NCI-H2227 (cell line): ENCODE measurements around the gene KIF22.
"Not testable (repeated sequence)": the region's sequence is repeated elsewhere in the genome, so short reads cannot be mapped to it uniquely, and the experiment has no call there.

Experiments
- DNase-seq: peaks from one replicate; lab custom pipeline; 2025; ENCODE audit not compliant: unreplicated experiment; lab: John Stamatoyannopoulos, UW

Gene KIF22

DNA sequence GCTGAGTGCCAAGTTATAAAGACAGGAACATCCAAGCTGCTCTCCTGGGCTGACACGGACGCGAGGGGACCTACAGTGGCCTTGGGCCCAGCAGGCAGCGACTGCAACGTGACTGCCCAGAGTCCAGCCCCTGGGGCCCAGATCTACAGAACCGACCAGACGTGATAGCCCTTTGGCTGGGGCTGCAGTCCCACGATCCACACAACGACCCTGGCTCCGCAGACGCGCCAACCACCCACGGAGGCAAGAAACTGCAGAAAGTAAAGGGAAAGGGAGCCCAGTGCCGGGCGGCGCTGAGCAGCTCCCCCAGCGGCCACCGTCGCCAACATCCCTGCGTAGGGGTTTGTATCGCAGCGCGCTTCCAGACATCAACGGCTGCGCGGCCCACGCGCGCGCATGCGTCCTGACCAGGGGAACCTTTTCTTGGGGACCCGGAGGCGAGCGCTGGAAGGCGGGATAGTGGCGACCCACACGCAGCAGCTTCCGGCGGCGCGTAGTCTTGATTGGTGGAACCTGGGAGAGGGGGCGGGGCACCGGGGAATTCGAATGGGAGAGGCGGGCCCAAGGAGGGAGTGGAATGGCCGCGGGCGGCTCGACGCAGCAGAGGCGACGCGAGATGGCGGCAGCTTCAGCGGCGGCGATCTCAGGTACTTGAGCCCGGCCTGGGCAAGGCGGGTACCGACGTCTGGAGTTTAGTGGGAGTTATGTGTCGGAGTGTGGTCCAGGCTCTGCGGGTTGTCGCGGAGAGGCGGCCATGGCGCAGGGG lies at the start of gene KIF22:
TSS of gene KIF22 (plus strand) at position 569 of the 766 bp plus-strand sequence. CDS start at position 578, 9 bp downstream.
- peak; percentile 99 for DNase-seq

DNA sequence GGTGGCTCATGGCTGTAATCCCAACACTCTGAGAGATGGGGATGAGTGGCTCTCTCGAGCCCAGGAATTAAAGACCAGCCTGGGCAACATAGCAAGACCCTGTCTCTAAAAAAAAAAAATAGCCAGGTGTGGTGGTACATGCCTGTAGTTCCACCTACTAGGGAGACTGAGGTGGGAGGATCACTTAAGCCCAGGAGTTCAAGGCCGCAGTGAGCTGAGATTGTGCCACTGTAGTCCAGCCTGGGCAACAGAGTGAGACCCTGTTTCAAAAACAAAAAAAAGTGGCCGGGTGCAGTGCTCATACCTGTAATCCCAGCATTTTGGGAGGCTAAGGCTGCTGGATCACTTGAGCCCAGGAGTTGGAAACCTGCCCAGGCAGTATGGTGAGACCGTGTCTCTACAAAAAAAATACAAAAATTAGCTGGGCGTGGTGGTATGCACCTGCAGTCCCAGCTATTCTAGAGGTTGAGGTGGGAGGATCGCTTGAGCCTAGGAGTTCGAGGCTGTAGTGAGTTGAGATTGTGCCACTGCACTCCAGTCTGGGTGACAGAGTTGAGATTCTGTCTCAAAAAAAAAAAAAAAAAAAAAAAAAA lies 47.8 kb upstream of the KIF22 start:
- DNase-seq, result no peak

DNA sequence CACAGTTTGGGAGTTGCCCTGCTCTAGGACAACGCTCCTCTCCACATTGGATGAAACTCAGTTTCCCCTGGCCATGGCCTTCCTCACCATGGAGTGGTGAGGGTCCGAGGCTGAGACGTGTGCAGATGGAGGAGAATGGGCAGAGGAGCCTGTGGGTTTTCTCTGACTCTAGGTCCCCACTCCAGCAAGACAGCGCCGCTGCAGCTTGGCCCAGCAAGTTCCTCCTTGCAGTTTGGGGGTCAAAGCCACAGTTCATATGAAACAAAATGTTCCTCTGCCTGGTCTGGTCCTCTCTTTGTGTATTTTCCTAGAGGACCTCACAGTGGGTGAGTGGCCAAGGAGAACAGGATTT lies 47.1 kb upstream of the KIF22 start:
- DNase-seq, result no peak

DNA sequence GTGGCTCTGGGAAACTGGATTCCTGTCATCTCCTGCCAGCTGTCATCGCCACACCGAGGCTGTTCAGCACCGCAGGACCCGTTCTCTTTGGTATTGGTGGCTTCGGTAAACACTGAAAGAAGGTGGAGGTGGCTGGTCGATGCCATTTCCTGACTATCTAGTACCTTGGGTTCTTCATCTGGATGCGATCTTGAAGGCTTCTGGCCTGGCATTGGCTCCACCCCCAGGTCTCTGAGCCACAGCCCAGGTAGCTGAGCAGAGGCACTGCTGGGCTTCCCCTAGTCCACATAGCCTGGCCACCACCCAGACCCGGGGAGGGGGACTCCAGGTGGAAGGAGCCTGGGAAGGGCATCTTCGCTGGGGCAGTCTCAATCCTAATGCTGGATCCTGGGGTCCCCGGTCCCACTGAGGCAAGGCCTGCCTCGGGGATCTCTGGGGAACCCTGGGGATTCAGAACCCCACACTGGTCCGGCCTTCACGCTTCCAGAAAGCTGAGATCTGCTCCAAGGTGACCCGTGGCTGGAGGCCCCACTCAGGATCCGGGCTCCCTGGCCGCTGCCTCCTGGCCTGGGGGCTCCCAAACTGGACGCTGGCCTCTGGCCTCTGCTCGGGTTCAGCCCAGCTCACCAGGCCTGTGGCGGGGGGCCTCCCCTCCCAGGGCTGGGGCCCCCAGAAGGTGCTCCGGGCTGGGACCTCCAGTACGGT lies 46.6 kb upstream of the KIF22 start:
- no peak for DNase-seq

DNA sequence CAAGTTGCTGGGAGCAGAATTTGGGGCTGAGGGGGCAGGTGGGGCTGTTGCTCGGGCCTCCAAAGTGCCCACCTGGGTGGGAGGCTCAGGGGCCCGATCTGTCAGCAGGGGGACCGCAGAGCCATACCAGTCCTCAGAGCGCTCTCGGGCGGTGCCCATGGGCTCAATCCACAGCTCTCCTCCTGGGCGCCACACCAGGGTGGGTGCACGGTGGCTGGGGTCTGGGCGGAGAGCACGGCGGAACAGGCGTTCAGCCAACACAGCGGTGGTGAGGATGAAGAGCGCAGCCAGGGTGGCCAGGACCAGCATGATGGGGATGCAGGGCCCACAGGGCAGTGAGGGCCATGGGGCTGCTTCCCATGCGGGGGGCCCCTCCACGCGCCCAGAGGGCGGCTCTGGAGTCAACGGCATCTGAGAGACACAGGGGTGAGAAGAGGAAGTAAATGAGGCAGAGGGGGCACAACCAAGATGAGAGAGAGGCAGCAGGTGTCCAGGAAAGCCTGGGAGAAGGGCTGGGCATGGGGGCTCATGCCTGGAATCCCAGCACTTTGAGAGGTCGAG lies 45.9 kb upstream of the KIF22 start:
- DNase-seq, result no peak

DNA sequence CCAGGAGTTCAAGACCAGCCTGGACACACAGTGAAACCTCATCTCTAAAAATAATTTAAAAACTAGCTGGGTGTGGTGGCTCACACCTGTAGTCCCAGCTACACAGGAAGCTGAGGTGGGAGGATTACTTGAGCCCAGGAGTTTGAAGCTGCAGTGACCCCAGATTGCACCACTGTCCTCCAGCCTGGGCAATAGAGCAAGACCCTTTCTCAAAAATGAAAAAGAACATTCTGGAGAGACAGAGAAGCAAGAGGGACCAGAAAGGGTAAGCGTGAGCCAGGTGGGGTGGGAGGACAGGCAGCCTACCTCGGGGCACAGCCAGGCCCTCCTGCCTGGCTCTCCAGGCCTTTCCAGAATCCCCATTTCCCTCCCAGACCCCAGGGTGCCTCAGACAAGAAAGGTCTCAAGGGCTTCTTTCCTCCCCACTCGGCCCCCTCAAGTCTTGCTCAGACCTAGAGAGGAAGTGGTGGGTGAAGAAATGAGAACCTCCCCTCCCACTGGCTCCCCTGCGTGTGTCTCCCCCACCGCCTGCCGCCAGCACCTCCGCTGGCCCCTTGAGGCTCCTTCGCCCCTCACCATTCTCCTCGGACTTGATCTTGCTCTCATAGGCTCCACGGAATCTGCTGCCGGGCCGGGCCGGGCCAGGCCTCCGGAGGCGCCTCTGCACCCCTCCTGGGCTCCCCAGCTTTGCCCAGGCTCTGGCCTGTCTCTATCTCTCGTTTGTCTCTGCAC lies 45.3 kb upstream of the KIF22 start:
- DNase-seq, result no peak

DNA sequence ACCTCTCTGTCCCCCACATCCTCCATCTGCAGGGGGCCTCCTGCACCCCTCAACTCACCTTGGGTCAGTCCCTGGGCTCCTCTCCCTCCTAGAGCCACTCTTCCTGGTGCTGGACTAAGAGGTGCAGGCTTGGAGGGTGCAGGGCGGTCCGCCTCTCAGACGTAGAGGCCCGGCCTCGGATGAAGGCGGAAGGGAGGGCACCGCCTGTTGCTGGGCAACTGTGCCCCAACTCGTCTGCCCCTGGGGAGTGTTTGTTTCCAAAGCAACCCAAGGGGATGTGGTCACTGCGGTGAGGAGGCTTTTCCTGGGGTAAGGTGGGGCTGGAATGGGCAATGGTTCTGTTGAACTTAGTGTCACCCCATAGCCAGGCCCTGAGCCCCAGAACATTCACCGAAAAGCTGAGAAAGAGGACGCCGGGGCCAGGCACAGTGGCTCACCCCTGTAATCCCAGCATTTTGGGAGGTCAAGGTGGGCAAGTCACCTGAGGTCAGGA lies 44.7 kb upstream of the KIF22 start, which contains the start of gene C16orf54:
TSS of gene C16orf54 (minus strand) at position 138 of the 493 bp plus-strand sequence. CDS start 1,039 bp downstream, outside the sequence.
- no peak for DNase-seq

DNA sequence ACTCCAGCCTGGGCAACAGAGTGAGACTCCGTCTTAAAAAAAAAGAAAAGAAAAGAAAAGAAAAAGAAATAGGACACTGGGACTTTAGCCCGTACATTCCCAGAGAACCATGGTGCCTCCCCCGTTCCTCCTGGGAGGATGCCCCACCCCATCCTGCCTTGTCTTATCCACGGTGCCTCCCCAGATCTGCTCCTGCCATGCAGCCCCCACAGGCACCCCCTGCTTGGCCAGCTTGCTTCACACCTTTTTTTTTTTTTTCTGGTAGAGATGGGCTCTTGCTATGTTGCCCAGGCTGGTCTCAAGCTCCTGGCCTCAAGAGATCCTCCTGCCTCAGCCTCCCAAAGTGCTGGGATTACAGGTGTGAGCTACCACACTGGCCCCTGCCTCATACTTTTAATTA lies 44.0 kb upstream of the KIF22 start:
- DNase-seq, result not testable (repeated sequence)

DNA sequence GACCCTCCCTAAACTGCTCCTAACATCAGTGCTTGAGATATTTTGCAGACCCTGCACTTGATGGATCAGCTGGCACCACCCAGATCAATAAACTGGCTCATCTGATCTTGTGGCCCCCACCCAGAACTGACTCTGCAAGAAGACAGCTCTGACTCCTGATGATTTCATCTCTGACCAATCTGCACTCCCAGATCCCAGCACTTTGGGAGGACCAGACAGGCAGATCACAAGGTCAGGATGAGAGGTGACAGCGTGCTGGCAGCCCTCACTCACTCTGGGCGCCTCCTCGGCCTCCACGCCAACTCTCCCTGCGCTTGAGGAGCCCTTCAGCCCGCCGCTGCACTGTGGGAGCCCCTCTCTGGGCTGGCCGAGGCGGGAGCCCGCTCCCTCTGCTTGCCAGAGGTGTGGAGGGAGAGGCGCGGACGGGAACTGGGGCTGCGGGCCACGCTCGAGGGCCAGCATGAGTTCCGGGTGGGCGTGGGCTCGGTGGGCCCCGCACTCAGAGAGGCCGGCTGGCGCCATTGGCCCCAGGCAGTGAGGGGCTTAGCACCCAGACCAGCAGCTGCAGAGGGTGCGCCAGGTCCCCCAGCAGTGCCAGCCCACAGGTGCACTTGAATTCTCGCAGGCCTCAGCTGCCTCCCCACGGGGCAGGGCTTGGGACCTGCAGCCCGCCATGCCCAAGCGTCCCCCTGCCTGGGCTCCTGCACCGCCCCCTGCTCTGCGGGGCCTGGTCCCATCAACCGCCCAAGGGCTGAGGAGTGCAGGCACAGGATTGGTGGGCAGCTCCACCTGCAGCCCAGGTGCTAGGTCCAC lies 42.4 kb upstream of the KIF22 start:
- DNase-seq, result no peak

DNA sequence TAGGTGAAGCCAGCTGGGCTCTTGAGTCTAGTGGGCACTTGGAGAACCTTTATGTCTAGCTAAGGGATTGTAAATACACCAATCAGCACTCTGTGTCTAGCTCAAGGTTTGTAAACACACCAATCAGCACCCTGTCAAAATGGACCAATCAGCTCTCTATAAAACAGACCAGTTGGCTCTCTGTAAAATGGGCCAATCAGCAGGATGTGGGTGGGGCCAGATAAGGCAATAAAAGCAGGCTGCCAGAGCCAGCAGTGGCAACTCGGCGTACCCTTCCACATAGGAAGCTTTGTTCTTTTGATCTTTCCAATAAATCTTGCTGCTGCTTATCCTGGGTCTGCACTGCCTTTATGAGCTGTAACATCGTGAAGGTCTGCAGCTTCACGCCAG lies 41.8 kb upstream of the KIF22 start:
- not testable (repeated sequence) for DNase-seq

DNA sequence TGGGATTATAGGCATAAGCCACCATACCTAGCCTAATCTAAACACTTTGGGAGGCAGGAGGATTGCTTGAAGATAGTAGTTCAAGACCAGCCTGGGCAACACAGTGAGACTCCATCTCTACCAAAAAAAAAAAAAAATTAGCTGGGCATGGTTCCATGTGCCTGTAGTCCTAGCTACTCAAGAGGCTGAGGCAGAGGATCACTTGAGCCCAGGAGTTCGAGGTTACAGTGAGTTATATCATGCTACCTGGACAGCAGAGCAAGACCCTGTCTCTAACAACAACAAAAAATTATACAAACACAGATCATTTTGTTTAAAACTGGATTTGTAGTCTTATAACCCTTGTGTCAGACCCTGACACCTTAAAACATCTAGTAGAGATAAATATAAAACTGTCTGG lies 37.0 kb upstream of the KIF22 start:
- DNase-seq, result no peak

DNA sequence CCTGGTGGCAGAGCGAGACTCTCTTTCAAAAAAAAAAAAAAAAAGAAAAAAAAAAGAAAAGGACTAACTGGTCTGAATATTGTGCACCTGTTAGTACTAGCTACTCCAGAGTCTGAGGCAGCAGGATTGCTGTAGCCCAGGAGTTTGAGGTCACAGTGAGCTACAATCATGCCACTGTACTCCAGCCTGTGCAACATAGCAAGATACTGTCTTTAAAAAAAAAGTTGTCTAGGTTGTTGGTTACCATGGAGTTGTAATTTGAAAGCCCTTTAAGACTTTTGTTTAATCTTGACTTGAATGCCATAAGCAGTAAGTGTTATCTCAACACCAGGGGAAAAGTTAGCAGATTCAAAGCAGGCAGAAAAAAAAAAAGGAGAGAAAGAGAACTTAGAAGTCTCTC lies 33.9 kb upstream of the KIF22 start:
- DNase-seq, result no peak

DNA sequence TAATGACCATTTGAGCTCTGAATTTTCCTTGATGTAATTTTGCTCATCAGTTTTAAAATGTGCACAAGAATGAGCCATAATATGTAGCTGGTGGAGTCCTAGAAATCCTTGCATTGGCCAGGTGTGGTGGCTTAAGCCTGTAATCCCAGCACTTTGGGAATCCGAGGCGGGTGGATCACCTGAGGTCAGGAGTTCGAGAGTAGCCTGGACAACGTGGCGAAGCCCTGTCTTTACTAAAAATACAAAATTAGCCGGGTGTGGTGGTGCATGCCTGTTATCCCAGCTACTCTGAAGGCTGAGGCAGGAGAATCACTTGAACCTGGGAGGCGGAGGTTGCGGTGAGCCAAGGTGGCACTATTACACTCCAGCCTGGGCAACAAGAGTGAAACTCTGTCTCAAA lies 33.5 kb upstream of the KIF22 start:
- not testable (repeated sequence) for DNase-seq

DNA sequence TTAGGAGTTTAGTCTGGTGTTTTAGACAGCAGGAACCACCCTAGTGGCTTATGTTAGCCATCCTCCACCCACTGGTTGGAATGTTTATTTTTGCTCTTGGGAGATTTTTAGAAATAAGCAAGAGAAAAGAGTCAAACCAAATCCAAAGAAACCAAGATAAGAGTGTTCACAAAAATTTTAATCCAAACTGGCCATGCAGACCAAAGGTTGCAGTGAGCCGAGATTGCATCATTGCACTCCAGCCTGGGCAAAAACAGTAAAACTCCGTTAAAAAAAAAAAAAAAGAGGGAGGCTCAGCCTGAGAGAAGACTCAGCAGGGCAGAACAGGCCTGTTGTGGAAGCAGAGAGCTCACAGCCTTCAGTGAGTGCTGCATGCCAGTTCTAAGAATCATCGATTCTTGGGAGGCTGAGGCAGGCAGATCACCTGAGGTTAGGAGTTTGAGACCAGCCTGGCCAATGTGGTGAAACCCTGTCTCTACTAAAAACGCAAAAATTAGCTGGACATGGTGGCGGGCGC lies 32.5 kb upstream of the KIF22 start:
- DNase-seq, result no peak

DNA sequence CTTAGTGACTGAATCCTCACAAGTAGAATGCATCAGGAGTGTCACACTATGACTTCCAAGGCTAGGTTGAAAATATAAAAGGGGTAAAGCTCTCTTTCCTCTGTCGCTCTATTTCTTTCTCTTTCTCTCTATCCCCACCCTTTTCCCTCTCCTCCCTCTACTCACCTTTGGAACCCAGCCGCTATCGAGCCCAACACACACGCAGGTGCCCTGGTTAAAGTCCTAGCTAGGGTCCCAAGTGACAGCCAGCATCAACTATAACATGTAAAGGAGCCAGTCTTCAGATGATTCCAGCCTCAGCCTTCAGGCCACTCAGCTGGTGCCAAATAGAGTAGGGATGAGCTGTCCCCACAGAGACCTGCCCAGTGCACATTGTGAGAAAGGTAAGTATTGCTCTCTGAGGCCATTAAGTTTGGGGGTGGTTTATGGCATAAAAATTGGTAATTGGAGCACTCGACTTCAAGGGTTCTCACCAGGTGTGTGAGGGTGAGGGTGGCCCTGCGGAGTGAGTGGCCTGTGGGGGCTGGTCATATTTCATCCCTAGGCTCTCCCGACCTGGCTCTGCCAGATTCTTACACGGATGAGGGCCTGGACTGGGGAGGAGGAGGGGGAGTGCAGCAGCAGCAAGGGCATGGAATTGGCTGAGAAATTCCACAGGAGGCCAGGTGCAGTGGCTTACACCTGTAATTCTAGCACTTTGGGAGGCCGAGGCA lies 29.8 kb upstream of the KIF22 start:
- no peak for DNase-seq

DNA sequence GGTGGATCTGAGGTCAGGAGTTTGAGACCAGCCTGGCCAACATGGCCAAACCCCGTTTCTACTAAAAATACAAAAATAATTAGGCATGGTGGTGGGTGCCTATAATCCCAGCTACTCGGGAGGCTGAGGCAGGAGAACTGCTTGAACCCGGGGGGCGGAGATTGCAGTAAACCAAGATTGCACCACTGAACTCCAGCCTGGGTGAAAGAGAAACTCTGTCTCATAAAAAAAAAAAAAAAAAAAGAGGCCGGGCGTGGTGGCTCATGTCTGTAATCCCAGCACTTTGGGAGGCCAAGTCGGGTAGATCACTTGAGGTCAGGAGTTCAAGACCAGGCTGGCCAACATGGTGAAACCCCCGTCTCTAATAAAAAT lies 29.3 kb upstream of the KIF22 start:
- not testable (repeated sequence) for DNase-seq

DNA sequence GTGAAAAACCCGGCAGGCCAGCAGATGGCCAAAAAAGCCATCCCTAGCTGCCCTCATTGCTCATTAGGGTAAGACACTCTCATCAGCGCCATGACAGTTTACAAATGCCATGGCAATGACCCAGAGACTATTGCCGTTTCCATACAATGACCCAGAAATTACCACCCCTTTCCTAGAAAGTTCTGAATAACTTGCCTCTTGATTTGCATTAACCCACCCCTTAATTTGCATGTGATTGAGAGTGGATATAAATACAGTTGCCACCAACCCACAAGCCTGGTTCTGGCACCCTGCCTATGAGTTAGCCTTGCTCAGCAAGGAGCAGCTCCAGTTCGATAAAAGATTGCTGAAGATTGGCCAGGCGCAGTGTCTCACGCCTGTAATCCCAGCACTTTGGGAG lies 28.7 kb upstream of the KIF22 start:
- DNase-seq, result no peak

DNA sequence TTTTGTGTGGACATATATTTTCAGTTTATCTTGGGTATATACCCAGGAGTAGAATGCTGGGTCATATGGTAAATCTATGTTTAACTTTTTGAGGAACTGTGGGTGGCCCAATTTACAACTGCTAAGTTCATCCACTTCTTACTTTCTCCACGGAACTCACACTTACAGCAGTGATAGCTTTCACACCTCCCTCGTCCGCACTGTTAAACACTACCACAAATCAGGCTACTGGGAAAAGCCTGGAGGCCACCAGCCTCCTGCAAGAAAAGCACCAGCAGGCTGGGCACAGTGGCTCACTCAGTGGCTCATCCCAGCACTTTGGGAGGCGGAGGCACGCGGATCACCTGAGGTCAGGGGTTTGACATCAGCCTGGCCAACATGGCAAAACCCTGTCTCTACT lies 27.2 kb upstream of the KIF22 start:
- DNase-seq, result no peak
